CD4-positive, alpha-beta T cell treated with Interleukin-6 at 100 ng/mL for 8 hours (primary cell): ENCODE data around the gene GALNT9.

Experiments used
- DNase-seq: peaks from one replicate; pipeline ENCODE4 v3.0.0-alpha.2; 2020; ENCODE audit warnings: mixed read lengths, low spot score

Gene GALNT9

GRCh38 chr12:132292328-132293319 lies 36.8 kb downstream of the GALNT9 start:
- DNase-seq, result no peak

DNA sequence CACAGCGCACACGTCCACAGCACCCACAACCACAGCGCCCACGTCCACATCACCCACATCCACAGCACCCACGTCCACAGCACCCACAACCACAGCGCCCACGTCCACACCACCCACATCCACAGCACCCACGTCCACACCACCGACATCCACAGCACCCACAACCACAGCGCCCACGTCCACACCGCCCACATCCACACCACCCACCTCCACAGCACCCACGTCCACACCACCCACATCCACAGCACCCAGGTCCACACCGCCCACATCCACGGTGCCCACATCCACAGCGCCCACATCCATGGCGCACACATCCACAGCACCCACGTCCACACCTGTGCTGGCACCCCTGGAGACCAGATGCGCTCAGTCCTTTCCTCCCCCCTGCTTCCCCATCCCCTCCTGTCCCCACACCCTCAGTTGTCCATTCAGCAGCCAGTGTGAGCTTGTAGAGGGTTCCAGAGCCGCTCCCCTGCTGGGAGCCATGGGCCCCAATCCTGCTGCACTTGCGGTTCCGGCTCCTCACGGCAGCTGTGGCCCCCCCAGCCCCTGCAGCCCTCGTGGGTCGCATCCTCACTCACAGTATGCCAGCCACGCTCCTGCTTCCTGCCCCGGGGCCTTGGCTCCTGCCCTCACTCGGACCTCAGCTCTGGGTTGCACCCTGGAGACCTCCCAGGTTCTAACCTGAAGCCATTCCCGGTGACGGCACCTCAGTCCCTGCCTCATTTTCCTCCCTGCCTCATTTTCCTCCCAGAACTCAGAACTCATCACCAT lies 37.8 kb downstream of the GALNT9 start:
- DNase-seq, result no peak

DNA sequence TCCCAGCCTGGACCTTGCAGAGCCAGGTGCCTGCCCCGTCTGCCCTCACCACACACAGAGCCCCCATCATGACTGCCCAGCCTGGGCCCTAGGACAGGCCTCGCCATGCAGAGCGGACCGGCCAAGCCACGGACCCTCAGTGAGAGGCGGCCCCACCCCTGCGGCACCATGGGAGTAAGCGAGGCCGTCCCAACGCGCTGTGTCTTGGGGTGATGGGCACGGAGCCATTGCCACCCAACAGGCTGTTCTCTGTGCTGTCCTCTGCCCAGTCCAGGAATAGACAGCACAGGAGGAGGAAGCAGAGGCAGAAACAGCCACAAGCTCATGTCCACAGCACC lies 39.2 kb downstream of the GALNT9 start:
- DNase-seq, result no peak

GRCh38 chr12:132289356-132290202 lies 39.8 kb downstream of the GALNT9 start:
- DNase-seq, result no peak

DNA sequence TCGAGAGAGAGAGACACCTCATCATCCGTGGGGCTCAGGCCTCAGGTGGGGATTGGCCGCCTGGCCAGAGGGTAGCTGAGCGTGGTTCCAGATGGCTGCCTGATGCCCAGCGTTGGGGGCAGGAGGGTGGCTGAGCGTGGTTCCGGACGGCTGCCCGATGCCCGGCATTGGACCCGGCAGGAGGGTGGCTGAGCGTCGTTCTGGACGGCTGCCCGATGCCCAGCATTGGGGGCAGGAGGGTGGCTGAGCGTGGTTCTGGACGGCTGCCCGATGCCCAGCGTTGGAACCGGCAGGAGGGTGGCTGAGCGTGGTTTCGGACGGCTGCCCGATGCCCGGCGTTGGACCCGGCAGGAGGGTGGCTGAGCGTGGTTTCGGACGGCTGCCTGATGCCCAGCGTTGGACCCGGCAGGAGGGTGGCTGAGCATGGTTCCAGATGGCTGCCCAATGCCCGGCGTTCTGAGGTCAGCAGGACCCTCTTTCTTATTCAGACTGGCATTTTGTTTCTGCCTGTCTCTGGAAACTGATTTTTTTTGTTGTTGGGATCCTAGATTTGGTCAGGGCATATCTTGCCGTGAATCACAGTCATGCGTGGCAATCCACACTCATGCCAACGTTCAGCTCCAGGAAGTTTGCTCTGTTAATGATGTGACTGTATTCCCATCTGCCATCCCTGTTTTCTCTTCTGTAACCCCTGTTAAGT lies 40.7 kb downstream of the GALNT9 start:
- DNase-seq, result no peak

- no peak for DNase-seq
Observed at GRCh38 chr12:132287391-132288238, 41.8 kb downstream of the GALNT9 start.

GRCh38 chr12:132286912-132287311 lies 42.5 kb downstream of the GALNT9 start:
- DNase-seq, result no peak

- no peak for DNase-seq
Observed at GRCh38 chr12:132285991-132286681, 43.3 kb downstream of the GALNT9 start.

- no peak for DNase-seq
Observed at GRCh38 chr12:132284827-132285741, 44.3 kb downstream of the GALNT9 start.

GRCh38 chr12:132284071-132284826 lies 45.1 kb downstream of the GALNT9 start:
- DNase-seq, result no peak

GRCh38 chr12:132282950-132283771 lies 46.2 kb downstream of the GALNT9 start:
- peak; percentile 56 for DNase-seq

- no peak for DNase-seq
Observed at GRCh38 chr12:132282031-132282949, 47.1 kb downstream of the GALNT9 start.

DNA sequence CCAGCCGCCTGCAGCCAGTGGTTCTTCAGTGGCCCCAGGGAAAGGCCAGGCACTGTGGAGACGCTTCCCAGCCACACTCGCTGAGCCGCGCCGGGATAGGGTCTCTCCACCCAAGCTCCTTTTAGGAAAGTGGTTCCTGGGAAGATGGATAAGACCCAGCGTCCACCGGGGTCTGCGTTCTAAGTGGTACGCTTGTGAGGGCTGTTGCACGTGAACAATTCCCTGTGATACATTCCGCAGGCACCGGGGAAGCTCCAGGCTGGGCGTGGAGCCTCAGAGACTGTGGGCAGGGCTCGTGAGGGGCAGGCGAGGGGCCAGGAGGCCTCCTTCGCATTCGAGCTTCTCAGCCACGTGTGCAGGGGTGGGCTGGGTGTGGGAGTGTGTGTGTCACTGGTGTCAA lies 48.4 kb downstream of the GALNT9 start:
- no peak for DNase-seq

- DNase-seq, result no peak
Observed at GRCh38 chr12:132280406-132280805, 49.0 kb downstream of the GALNT9 start.

GRCh38 chr12:132279930-132280329 lies 49.5 kb downstream of the GALNT9 start:
- DNase-seq, result no peak
